Calu3 (cell line): Measurements from ENCODE around the gene EPHB2. TPM values are rescaled to one million over a fixed set of nuclear protein-coding genes. Genes with fewer than 3 reads are reported as not detected.
"Not testable (repeated sequence)": the region's sequence is repeated elsewhere in the genome, so short reads cannot be mapped to it uniquely, and the experiment has no call there.

Source experiments
- BruUV-seq: library from RNA; stranded (reverse); fragments of 400-500 nt; replicated peaks from 2 replicates; lab custom pipeline; 2021; lab: Mats Ljungman, UMichigan
- CTCF ChIA-PET: fragments of 300-600 bp; sonication (Branson Sonifier 250); formaldehyde crosslinking; loops from one replicate; lab custom pipeline; 2022; ENCODE audit warnings: antibody characterized with exemption; lab: Charles Lee
- DNase-seq: peaks from one replicate; pipeline ENCODE4 v3.0.0; 2022
- H3K27ac Mint-ChIP-seq: one replicate; pipeline ENCODE4 v1.8.0; 2022; ENCODE audit warnings: mixed read lengths; ENCODE audit not compliant: unreplicated experiment
- H3K27me3 Mint-ChIP-seq: one replicate; pipeline ENCODE4 v1.8.0; 2022; ENCODE audit warnings: mixed read lengths; ENCODE audit not compliant: unreplicated experiment
- H3K36me3 Mint-ChIP-seq: one replicate; pipeline ENCODE4 v1.8.0; 2022; ENCODE audit warnings: mild to moderate bottlenecking, moderate library complexity, mixed read lengths; ENCODE audit not compliant: insufficient read depth, unreplicated experiment
- H3K4me1 Mint-ChIP-seq: one replicate; pipeline ENCODE4 v1.8.0; 2022; ENCODE audit warnings: mild to moderate bottlenecking, low read depth, mixed read lengths; ENCODE audit not compliant: unreplicated experiment
- H3K4me3 Mint-ChIP-seq: one replicate; pipeline ENCODE4 v1.8.0; 2022; ENCODE audit warnings: mild to moderate bottlenecking, low read depth, moderate library complexity, mixed read lengths; ENCODE audit not compliant: unreplicated experiment
- H3K9me3 Mint-ChIP-seq: one replicate; pipeline ENCODE4 v1.8.0; 2022; ENCODE audit warnings: low read depth, mixed read lengths; ENCODE audit not compliant: unreplicated experiment
- CTCF ChIP-seq: fragments of 200-600 bp; IDR thresholded peaks from one replicate; pipeline ENCODE4 v1.8.0; 2022; ENCODE audit warnings: antibody characterized with exemption; ENCODE audit not compliant: unreplicated experiment
- intact Hi-C: fragments of 100-400 bp; cut with micrococcal nuclease; formaldehyde crosslinking; loops from one replicate; pipeline ENCODE4 v1.10.0; 2022; ENCODE audit not compliant: unreplicated experiment
- total RNA-seq: library from RNA; stranded (reverse); gene quantifications from 2 replicates; pipeline ENCODE4 v1.2.3, GENCODE V29; 2022

The EPHB2 gene
- total RNA-seq, 1 experiment from 2014 or later: 19.3 TPM

- intact Hi-C loops: no loop called here
- DNase-seq: no peak
- no peak overlapping the region for H3K4me3 Mint-ChIP-seq
- TF ChIP-seq CTCF: no peak
- H3K4me1 Mint-ChIP-seq: no peaks in the 10 kb centered on the region
- no TSS peak for BruUV-seq
- H3K27me3 Mint-ChIP-seq: no peaks in the 10 kb centered on the region
- no peaks in the 10 kb centered on the region for H3K36me3 Mint-ChIP-seq
- CTCF ChIA-PET: interaction anchor here (0.6 kb wide), 1 partner anchor 395 kb away, joined by 4 read pairs; no protein-coding TSS in a partner anchor
- no peaks in the 10 kb centered on the region for H3K9me3 Mint-ChIP-seq
- H3K27ac Mint-ChIP-seq: no peak overlapping the region
These were observed 10.7 kb upstream of the EPHB2 start for GRCh38 chr1:22699681-22700520.

- Mint-ChIP-seq H3K27me3 (no peaks in the 10 kb centered on the region), H3K27ac (no peak overlapping the region), H3K36me3 (no peaks in the 10 kb centered on the region), H3K4me1 (no peaks in the 10 kb centered on the region), H3K9me3 (no peaks in the 10 kb centered on the region), H3K4me3 (no peak overlapping the region)
- intact Hi-C loops: no loop called here
- CTCF ChIA-PET: interaction anchor here (1.3 to 1.5 kb wide), 2 partner anchors 160 to 187 kb away, joined by 3 to 6 read pairs; no protein-coding TSS in a partner anchor
- DNase-seq: no peak
- no peak for TF ChIP-seq CTCF
- BruUV-seq: no TSS peak
These were observed 8.1 kb upstream of the EPHB2 start for GRCh38 chr1:22702296-22703085.

DNA sequence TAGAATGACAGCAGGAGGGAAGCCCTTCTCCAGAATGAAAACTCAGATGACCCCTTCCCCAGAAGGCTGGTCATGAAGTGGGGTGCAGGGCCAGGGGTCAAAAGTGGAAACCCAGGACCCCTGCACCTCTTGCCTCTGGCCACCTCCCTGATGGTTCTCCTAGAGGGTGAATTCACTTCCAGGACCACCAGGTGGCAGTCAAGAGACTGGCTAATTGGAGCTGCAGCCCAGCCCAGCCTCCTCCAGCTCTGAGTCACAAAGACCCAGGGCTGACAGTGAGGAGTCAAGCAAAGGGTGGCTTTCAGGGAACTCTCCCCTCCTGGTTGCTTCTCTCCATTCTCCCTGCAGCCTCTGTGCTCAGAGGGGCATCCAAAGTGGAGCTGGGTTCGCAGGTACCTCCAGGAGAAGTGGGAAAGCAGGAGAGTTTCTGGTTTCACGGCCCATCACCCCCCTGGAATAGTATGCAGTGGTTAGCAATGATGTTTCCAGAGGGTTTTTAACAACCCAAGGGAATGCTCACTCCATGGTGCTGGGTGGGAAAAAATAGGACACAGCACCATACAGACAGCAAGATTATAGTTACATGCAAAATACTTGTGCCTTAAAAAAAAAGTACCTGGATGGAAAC, 6.1 kb upstream of the EPHB2 start:
- TF ChIP-seq CTCF: peak; percentile 78
- H3K4me1 Mint-ChIP-seq: no peaks in the 10 kb centered on the region
- peak; percentile 86 for DNase-seq
- H3K9me3 Mint-ChIP-seq: no peaks in the 10 kb centered on the region
- CTCF ChIA-PET: interaction anchor here (0.7 to 1.8 kb wide), 12 partner anchors 13 to 226 kb away, joined by 3 to 28 read pairs (median 4); no protein-coding TSS in a partner anchor
- no TSS peak for BruUV-seq
- H3K27ac Mint-ChIP-seq: no peak overlapping the region
- no peak overlapping the region for H3K4me3 Mint-ChIP-seq
- no peaks in the 10 kb centered on the region for H3K36me3 Mint-ChIP-seq
- H3K27me3 Mint-ChIP-seq: no peaks in the 10 kb centered on the region
- intact Hi-C loops: loop anchor here (1.0 kb wide), 1 partner anchor 185 kb away; no protein-coding TSS in a partner anchor

DNA sequence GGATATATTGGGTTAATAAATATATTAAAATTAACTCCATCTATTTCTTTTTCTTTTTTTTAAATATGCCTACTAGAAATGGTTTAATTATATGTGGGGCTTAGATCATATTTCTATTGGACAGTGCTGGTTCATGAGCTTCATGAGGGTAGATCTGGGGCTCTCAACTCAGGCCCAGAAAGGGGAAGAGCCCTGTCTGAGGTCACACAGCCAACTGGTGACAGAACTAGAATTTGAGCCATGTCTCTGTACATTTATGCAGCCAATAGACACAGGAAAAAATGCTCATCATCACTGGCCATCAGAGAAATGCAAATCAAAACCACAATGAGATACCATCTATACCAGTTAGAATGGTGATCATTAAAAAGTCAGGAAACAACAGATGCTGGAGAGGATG, 5.1 kb upstream of the EPHB2 start:
- H3K36me3 Mint-ChIP-seq: no peaks in the 10 kb centered on the region
- no peaks in the 10 kb centered on the region for H3K4me1 Mint-ChIP-seq
- CTCF ChIA-PET: interaction anchor here (0.8 to 1.8 kb wide), 5 partner anchors 29 to 225 kb away, joined by 4 to 11 read pairs (median 4); no protein-coding TSS in a partner anchor
- no peak for DNase-seq
- no peak overlapping the region for H3K27ac Mint-ChIP-seq
- no peaks in the 10 kb centered on the region for H3K27me3 Mint-ChIP-seq
- intact Hi-C loops: no loop called here
- TF ChIP-seq CTCF: no peak
- H3K4me3 Mint-ChIP-seq: no peak overlapping the region
- H3K9me3 Mint-ChIP-seq: no peaks in the 10 kb centered on the region
- BruUV-seq: no TSS peak

GRCh38 chr1:22706100-22706499, 4.5 kb upstream of the EPHB2 start:
- H3K4me1 Mint-ChIP-seq, DNase-seq, H3K9me3 Mint-ChIP-seq, H3K27me3 Mint-ChIP-seq, H3K27ac Mint-ChIP-seq, intact Hi-C loops, H3K4me3 Mint-ChIP-seq, H3K36me3 Mint-ChIP-seq, BruUV-seq: not testable (repeated sequence)
- CTCF ChIA-PET: interaction anchor here (0.8 kb wide), 1 partner anchor 156 kb away, joined by 4 read pairs; no protein-coding TSS in a partner anchor
